HL-60 (cell line): ENCODE results near the gene ZNF764.

Experiments used
- CTCF ChIP-seq: IDR thresholded peaks from one replicate; pipeline ENCODE4 v1.5.1; 2011; ENCODE audit warnings: low read length, control low read depth, inconsistent platforms; ENCODE audit not compliant: insufficient read depth
- GABPA ChIP-seq: IDR thresholded peaks from 2 replicates; pipeline ENCODE4 v1.6.1; 2012; ENCODE audit warnings: low read depth
- POLR2AphosphoS5 ChIP-seq: IDR thresholded peaks from 2 replicates; pipeline ENCODE4 v1.6.1; 2012; ENCODE audit warnings: low read depth
- REST ChIP-seq: IDR thresholded peaks from 2 replicates; pipeline ENCODE4 v1.6.1; 2012; ENCODE audit warnings: low read depth; ENCODE audit not compliant: insufficient replicate concordance
- SPI1 ChIP-seq: IDR thresholded peaks from 2 replicates; pipeline ENCODE4 v1.6.1; 2012; ENCODE audit warnings: low read depth, mild to moderate bottlenecking, borderline replicate concordance

- no peak for TF ChIP-seq CTCF
- no peak for TF ChIP-seq GABPA
- no peak for TF ChIP-seq POLR2AphosphoS5
- no peak for TF ChIP-seq SPI1
- TF ChIP-seq REST, result no peak
Observed at GRCh38 chr16:30567160-30567990, 9.2 kb upstream of the ZNF764 start.
